GM04503 (cell line): ENCODE results near the gene SLC24A3.

Experiments
- DNase-seq: peaks from one replicate; pipeline ENCODE4 v3.0.0-alpha.2; 2012; ENCODE audit warnings: low read depth

The SLC24A3 gene

DNA sequence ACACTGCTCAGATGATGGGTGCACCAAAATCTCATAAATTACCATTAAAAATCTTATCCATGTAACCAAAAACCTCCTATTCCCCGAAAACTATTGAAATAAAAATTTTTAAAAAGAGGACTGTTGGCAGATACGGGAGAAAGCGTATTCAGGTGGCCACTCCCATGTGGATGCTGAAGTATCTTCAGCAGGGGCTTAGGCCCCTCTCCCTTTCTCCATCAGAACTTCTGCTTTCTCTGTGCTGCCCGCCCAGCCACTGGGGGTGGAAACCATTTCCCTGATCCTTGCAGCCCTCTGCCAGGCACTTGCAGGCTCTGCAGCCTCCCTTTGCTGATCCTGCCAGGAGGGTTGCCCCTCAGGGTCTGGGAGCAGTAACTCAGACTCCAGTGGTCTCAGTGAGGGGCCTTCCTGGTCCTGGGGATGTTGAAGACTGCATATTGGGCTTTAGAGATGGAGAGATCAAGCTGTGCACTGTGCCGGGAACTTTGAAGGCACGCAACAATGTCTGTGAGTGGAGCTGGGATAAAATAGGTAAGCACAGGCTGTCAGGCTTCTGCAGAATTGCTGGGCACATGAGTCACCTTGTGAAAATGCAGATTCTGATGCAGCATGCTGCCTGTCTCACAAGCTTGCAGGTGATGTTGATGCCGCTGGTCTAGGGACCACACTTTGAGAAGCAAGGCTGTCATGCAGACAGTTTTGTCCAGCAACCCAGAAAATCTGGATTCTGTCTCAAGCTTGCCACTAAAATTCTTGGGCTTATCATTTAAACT, 59.6 kb downstream of the SLC24A3 start:
- DNase-seq = no peak

DNA sequence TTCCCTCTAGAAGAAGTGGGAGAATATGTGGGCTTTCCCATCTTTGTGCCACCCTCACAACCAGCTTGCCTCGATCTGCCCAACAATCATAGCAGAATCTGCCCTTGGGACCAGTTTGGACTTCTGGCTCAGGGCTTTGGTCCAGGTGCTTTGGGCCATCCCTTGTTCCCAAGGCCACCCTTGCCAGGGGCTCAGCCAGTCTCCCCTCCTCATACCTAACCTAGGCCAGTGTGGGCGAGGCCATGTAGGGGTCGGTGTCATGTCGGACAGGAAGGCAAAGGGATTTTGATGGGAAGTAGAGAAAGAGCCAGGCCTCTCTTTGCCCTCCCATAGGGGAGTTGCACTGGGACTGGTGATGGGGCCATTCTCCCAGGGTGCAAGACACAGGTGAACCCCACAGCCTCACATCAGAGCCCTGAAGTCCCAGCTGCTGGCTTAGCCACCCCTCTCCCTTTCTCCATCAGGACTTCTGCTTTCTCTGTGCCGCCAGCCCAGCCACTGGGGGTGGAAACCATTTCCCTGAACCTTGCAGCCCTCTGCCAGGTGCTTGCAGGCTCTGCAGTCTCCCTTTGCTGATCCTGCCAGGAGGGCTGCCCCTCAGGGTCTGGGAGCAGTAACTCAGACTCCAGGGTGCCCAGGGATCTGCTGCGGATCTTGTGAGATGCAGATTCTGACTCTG, 60.7 kb downstream of the SLC24A3 start:
- no peak for DNase-seq

DNA sequence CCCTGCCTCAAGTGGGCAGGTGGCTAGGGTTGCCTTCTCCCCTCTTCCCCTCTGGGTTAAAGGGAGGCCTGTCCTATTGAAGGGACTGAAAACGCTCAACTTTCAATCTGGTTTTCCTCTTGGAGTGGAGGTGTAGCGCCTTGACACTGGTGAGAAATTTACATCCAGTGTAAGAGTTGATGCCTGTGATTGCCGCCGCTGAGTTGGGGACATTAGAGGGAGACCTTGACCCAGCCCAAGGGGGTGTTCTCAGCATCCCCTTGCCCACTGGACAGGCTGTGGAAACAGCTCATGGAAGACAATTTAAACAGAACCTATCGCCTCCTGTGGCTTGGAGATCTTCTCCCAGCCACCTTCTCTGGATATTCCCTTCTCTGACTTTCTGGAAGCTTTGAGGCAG, 61.6 kb downstream of the SLC24A3 start:
- no peak for DNase-seq

DNA sequence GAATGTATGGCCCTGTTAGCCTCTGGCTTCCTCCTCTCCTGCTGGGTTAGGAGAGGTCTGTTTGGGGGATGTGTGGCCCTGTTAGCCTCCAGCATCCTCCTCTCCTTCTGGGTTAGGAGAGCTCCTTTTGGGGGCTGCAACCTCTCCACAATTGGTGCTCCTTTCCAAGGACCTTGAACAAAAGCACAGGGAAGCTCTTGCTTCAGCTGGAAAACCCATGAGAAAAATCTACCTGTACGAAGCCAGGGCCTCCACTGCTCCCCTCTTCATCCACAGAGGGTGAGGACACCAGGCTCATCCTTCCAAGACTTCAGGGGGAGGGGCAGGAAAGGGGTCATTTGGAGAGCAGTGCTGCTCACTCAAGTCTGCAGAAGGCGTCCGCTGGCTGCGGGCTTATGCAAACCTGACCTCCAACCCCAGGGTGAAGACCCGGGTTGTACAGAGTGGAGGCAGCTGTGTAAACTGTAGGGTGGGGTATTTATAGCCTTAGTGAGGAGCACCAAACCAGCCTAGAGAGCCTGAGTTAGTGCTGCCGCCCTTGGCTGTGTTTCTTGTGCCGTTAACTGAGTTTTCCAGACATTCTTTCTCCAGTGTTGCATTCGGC, 62.1 kb downstream of the SLC24A3 start:
- DNase-seq = no peak

DNA sequence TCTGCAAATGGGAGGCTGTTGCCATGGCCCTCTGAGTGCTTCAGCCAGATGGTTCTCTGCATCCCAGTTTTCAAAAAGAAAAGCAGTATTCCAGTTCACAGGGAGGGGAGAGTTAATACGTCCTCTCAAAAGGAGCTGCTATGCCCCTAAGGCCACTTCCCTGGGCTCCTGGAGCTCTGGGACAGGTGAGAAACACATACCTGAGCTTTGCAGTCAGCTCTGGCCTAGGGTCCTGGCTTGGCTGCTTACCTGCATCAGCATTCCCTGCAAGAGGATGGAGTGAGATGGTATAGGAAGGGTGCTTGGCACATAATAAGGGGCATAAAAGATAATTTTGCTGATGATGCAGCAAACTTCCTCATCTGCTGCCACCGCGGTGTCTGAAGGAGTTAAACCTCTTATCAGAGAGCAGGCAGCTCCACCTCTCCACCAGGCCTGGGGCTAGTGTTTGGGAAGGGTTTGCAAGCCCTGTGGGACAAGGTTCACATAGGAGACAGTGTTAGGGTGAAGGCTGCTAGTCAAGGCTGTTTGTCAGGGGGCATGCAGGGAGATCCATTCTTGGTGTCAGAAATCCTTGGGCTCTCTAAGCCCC, 62.7 kb downstream of the SLC24A3 start:
- DNase-seq = no peak

DNA sequence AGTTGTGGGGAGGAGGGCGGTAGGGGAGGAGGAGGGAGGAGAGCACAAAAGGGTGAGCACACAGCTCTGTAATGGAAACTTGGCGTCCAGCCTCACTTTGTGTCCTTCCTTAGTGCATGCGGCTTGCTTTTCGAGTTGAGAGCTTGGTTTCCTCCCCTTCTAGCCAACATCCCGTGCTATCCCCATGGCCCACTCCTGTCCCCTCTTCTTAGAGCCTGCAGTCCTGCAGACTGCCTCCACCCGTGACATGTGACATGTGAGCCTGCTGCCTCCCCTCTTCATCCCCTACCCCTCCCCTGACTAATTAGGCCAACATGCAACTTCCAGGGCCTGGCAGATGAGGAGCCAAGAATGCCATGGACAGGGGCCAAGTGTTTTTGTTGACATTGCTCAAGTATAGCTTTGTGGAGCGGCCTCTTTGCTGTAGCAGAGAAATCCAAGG, 63.2 kb downstream of the SLC24A3 start:
- no peak for DNase-seq

DNA sequence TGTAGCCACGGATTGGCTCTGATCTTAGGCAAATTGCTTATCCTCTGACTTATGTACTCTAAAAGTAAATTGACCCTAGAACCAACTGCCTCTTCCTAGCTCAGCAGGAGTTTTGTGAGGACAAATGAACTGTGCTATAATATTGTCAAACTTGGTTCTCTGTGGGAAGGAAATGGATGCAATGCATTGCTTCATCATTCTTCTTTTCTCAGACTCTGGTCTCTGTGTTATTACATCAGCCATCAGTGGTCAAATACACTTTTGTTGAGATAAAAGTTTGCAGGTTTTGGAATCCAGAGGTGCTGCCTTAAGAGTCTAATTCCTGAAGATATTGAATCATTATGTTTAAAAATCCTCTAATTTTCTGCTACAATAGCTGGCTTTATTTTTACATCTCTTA, 64.9 kb downstream of the SLC24A3 start:
- no peak for DNase-seq

DNA sequence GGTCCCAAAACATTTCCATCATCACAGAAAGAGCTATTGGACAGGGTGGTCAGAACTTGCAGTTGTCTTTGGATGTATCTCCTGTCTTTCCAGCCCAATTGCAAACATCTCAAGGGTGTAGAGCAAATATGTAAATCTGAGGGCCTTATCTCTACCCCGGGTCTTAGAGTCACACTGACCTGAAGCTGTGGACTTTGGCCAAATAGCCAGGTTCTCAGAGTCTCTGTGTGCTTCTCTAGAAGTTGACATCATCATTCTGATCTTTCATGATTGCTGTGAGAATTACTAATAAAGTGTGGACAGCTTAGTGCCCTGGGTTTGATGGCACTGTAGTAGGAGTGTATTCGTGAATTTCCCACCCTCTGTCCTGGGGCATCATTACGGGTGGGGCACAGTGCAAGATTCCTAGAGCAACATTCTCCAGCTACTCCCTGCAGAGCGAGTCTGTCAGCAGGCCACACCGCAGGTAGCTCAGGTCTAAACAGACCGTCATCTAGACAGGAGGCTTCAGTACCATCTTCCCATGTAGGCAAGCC, 71.1 kb downstream of the SLC24A3 start:
- no peak for DNase-seq

DNA sequence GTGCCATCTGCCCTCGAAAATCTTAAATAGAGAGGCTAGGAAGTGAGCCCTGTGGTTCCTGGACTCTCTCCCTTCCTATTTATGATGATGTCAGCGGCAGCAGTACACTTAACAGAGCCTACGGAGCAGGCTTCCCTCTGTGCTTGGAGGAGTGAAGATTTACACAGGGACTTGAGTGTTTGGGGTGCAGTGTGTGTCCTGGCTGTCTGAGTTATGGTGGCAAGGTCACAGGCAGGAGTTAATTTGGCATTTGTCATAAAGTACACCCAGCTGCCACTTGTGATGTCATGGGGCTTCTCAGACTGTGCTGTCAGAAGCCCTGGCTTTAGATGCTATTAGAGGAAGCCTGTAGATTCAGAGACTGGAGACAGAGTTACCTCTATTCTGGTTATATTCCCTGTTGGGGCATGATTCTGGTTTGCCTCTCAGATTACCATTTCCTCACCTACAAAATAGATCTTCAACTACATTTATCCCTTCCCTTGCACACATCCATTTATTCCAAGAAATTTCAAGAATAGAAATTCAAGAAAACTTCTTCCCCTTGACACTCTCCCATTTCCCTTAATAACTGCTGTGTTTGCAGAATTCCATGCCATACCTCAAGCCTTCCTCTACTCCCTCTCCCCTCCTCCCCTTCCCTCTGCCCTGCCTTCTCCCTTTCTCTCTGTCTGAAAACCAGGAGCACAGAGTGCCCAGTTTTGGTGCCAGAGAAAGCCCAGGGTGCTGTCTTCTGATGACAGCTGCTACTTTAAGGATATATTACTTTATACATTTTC, 72.1 kb downstream of the SLC24A3 start:
- no peak for DNase-seq

DNA sequence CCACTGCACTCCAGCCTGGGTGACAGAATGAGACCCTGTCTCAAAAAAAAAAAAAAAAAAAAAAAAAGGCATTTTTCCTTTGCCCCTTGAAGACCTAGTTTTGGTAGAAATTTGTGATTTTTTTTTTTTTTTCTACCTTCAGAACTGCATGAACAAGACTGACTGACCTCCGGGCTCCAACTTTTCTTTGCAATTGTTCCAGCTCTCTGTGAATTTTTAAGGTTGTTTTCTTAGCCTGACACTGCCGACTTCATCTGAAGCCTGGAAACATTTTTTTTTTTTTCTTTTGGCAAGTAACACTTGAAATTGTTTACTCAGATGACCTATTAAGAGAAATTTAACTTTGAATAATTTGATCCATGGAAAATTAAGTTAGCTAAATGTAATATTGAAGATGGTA, 73.0 kb downstream of the SLC24A3 start:
- no peak for DNase-seq

DNA sequence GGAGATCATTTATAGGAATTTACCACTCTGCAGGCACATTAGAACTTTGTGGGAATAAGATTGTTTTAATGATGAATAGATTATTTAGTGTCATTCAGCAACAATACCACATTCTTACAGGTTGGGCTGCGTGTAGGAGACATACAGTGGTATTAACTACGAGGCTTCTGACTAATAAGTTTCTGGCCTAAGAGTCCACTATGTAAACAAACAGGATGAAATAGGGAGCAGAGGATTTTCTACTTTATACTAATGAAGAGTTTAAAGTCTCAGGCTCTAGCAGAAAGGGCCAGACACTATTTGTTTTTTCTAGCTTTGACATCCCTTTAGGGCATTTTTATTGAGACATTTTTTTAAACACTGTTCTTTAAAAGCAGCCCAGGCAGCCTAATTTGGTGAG, 75.6 kb downstream of the SLC24A3 start:
- no peak for DNase-seq

DNA sequence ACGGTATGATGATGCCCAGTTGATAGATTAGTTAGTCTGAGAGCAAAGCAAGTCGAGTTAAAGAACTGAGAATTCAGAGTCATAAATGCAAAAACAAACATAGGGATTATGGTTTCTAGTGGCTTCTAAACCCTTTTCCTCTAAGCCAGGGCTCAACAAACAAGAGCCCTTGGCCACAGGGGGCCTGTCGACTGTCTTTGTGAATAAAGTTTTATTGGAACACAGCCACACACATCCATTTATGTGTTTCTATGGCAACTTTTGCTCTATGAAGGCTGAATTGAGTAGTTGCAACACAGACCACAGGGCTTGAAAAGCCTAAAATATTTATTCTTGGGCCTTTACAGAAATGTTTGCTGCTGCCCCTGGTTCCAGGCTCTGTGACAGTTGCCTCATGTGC, 76.2 kb downstream of the SLC24A3 start:
- no peak for DNase-seq

DNA sequence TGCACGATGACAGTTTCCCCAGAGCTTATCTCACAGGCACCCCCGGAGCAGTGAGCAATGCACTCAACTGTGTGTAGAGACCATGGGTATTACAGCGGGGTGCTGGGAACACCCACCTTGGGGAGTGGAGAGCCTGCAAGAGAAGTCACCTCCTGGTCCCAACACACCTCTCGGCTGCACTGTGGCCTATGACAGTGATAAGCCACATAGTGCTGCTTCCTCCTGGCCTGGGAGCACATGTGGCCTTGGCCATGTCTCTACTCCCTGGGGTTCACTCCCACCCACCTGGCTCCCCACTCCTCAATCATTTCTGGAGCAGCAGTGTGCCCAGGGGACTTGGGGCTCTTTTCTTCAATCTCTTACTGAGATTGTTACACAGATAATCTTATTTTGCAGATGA, 77.0 kb downstream of the SLC24A3 start:
- DNase-seq = no peak

DNA sequence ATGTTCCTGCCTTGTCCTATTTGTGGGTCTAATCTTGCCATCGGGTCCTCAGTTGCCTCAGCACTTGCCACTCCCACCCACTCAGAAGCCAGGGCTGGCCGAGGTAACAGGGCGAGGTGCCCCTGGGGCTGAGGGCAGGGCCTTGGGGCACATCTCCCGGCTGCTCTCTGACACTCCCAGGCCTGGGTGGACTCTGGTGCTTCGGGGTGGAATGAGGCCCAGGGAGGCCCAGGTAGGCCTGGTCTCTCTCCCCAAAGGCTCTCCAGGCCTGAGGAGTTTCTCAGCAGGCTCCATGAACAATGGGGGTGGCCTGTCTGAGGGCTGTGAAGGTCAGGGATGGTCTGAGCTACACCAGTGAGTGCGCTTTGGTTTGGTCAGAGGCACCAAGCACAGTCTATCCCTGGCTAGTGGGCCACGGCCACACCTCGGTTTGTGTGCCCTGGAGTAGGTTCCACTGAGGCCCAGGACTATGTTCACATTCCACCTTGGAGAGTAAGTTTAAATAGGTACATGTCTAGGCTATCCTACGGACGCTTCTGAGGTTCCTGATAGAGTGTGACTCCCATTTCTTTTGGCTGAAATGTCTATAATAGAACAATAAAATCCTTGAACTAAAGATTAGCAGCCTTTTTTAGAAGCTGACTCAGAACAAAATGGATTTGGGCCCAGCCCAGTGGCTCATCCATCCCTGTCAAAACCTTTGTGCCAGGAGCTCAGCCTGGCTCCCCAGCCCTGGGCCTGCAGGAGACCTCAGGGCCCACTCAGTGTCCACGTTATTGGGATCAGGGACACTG, 78.8 kb downstream of the SLC24A3 start:
- DNase-seq = no peak

DNA sequence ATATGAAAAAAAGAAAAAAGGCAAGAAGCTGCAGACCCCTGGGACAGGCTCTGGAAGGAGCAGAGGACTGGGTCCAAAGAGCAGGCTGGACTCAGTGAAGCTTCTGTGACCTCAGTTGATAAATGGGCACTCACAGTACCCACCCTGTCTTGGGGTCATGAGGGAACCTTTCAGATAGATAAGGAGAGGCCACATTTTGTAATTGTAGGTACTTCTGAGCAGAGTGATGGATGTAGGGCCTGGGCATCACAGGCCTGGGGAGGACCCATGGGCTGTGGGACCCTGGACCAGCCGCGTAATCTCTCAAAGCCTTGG, 79.3 kb downstream of the SLC24A3 start:
- DNase-seq = no peak

DNA sequence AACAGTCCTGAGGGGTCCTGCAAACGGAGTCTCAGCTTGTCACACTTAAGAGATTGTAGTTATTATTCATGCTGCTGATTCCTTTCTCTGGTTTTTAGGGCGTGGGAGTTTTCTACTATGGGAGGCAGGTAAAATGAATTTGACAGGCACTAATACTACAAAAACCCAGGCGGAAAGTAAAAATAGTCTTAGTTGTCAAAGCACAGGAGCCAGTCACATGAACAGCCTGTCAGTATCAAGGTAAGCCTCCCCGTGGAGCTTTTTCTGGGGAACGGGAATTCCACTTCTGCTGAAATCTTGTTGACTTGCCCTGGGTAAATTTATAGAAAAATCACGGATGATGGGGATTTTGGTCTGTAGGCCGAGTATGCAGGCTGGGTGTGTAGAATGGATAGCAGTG, 79.8 kb downstream of the SLC24A3 start:
- no peak for DNase-seq

DNA sequence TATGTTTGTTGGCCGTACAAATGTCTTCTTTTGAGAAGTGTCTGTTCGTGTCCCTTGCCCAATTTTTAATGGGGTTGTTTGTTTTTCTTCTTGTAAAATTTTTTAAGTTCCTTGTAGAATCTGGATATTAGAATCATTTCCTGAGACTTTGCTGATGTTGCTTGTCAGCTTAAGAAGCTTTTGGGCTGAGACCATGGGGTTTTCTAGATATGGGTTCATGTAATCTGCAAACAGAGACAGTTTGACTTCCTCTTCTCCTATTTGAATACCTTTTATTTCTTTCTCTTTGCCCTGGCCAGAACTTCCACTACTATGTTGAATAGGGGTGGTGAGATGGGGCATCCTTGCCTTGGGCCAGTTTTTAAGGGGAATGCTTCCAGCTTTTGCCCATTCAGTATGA, 82.6 kb downstream of the SLC24A3 start:
- DNase-seq = no peak

DNA sequence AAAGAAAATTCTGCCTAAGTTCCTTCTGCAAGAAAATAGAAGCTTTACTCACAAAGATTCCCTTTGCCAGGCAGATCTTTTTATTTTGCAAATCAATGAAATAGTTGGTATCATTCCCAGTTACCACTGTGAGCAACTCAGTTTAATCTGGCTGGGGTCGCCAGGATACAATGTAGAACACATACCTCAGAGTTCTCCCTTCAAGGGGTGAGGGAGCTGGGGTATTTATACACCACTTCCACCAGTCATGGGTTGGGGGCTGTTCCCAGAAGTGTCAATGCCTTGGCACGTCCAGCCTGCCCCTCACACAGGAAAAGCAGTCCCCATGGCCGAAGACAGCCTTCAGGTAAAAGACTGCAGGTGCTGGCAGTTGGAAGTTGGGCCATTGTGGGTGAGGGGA, 86.2 kb downstream of the SLC24A3 start:
- no peak for DNase-seq

DNA sequence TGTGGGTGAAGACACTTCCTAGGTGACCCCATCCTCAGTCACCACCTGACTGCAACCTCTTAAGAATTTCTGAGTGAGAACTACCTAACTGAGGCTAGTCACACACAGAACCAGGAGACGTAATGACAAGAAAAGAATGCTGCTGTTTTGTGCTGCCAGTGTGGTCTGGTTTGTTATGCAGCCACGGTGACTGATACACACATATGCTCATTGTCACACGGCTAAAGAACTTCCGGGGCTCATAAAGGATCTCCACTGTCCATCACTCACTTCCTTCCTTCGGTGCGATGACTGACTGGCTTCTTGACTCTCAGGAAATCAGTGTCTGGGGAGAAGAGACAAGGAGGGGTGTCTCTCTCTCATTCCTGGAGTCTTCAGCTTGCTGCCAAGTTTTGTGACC, 88.0 kb downstream of the SLC24A3 start:
- no peak for DNase-seq

DNA sequence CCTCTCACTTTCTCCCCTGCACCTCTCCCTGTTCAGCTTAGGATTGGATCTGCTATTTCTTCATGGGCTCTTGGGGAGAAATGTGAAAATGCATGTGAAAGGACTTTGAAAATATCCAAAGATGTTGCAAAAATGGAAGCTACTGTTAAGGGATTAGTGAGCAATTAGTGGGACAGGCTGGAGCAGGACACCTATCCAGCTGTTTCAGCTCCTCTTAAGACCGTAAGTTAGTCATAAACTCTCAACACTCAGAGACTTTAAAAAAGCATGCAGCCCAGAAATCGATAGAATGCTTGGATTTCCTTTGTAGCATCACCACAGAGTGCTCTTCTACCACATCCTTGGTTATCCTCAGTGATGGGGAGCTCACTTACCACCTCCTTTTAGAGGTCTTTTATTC, 88.7 kb downstream of the SLC24A3 start:
- DNase-seq = no peak

DNA sequence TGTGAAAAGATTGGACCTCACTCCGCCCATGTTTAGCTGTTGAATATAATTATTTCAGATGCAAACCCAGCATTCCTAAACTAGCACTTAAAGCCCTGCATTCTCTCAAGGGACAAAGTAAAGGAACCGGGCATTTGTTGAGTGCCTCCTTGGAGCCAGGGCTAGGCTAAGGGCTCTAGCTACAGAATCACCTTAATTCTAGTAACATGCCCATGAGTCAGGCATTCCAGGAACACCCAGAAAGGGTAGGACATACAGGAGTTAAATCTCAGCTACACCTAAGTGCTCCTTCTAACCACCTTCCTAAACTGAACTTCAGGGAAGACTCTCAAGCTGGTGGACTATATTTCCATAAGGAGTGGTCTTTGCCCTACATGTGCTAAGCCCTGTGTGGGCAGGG, 89.4 kb downstream of the SLC24A3 start:
- no peak for DNase-seq
